HepG2 (cell line): ENCODE measurements around the gene UBR1. TPM values are rescaled to one million over a fixed set of nuclear protein-coding genes. Genes with fewer than 3 reads are reported as not detected.

ENCODE experiments used
- ATAC-seq: fragments of 200-7000 bp; cut with Tn5 transposase; 3 replicates; pipeline ENCODE4 v1.9.1; 2020; ENCODE audit warnings: mild to moderate bottlenecking, moderate library complexity
- BruUV-seq: library from RNA; stranded (reverse); fragments of 400-500 nt; replicated peaks from 2 replicates; lab custom pipeline; 2021; lab: Mats Ljungman, UMichigan
- CTCF ChIA-PET: fragments of 300-600 bp; formaldehyde crosslinking; extraction: SDS; loops from one replicate; lab custom pipeline; 2021; ENCODE audit warnings: low total read pairs, inconsistent platforms, low intra/inter-chr PET ratio; lab: Yijun Ruan, JAX
- POLR2A ChIA-PET: fragments of 350-600 bp; sonication (Branson Sonifier 250); formaldehyde crosslinking; loops from one replicate; lab custom pipeline; 2020; ENCODE audit warnings: antibody characterized with exemption, inconsistent platforms; lab: Yijun Ruan, JAX
- DNase-seq: peaks from one replicate; pipeline ENCODE4 v3.0.0-alpha.2; 2015; ENCODE audit warnings: low spot score
- FAIRE-seq: peaks from 3 replicates; lab custom pipeline; 2011; peaks lifted over from hg19 to GRCh38; lab: Jason Lieb, UNC
- H2AFZ ChIP-seq: one replicate; pipeline ENCODE4 v1.6.1; 2011; ENCODE audit warnings: low read length, inconsistent platforms
- H3K27ac ChIP-seq: fragments of 300-600 bp; 3 replicates; pipeline ENCODE4 v1.8.0; 2011; ENCODE audit warnings: mixed run types, mild to moderate bottlenecking, mixed read lengths, low read length, inconsistent platforms; ENCODE audit not compliant: insufficient read depth; ENCODE audit errors: extremely low read length
- H3K27me3 ChIP-seq, 2 experiments: fragments of 200-600 bp in 1 of 2; 2 replicates in 1 of 2; 3 replicates in 1 of 2; pipeline versions ENCODE4 v1.6.0 to v1.8.0; 2011; ENCODE audit warnings: low read length in 2 of 2, mild to moderate bottlenecking in 2 of 2, moderate library complexity in 2 of 2, inconsistent platforms in 1 of 2; ENCODE audit not compliant: insufficient read depth in 2 of 2, control insufficient read depth in 1 of 2
- H3K36me3 ChIP-seq, 2 experiments: fragments of 200-600 bp in 1 of 2; replicated peaks in 1 of 2; 2 replicates in 1 of 2; 3 replicates in 1 of 2; pipeline versions ENCODE4 v1.5.1 to v1.8.0; 2011; ENCODE audit warnings: low read length in 2 of 2, inconsistent platforms in 1 of 2; ENCODE audit not compliant: insufficient read depth in 2 of 2, control insufficient read depth in 1 of 2
- H3K4me1 ChIP-seq: 2 replicates; pipeline ENCODE4 v1.5.1; 2012; ENCODE audit warnings: low read length, inconsistent platforms; ENCODE audit not compliant: insufficient read depth
- H3K4me2 ChIP-seq: 2 replicates; pipeline ENCODE4 v1.6.0; 2011; ENCODE audit warnings: low read depth, low read length, inconsistent platforms
- H3K4me3 ChIP-seq, 3 experiments: fragments of 200-600 bp in 1 of 3; sonication (generic), shearing (Covaris generic) in 1 of 3; replicated peaks in 1 of 3; 2 replicates each; pipeline ENCODE4 v1.5.1; 2011 to 2016; ENCODE audit warnings: low read length in 3 of 3, inconsistent platforms in 2 of 3, low read depth in 2 of 3, mild to moderate bottlenecking in 2 of 3, control low read depth in 1 of 3, mixed read lengths in 1 of 3; ENCODE audit not compliant: insufficient read depth in 1 of 3
- H3K79me2 ChIP-seq: one replicate; pipeline ENCODE4 v1.6.1; 2011; ENCODE audit warnings: low read length, inconsistent platforms; ENCODE audit not compliant: insufficient read depth
- H3K9ac ChIP-seq: 2 replicates; pipeline ENCODE4 v1.6.0; 2011; ENCODE audit warnings: mild to moderate bottlenecking, low read depth, low read length, inconsistent platforms; ENCODE audit not compliant: insufficient read depth
- H3K9me3 ChIP-seq: 2 replicates; pipeline ENCODE4 v1.5.1; 2012; ENCODE audit warnings: mild to moderate bottlenecking, low read length
- H4K20me1 ChIP-seq: 2 replicates; pipeline ENCODE4 v1.6.0; 2011; ENCODE audit warnings: inconsistent platforms, mild to moderate bottlenecking, low read length, moderate library complexity; ENCODE audit not compliant: insufficient read depth
- CCDC6 ChIP-seq: sonication (generic); formaldehyde crosslinking; IDR thresholded peaks from 2 replicates; pipeline ENCODE4 v1.8.1; 2022; ENCODE audit warnings: mild to moderate bottlenecking, missing genetic modification reagents, moderate library complexity
- HNRNPLL ChIP-seq: fragments of 200-400 bp; formaldehyde crosslinking; IDR thresholded peaks from 2 replicates; pipeline ENCODE4 v1.6.1; 2017; ENCODE audit warnings: mild to moderate bottlenecking, low read depth, low read length; ENCODE audit not compliant: poor library complexity, severe bottlenecking
- ZMAT5 ChIP-seq: sonication (generic); formaldehyde crosslinking; IDR thresholded peaks from 2 replicates; pipeline ENCODE4 v1.5.0; 2020; ENCODE audit warnings: mild to moderate bottlenecking, low read depth, missing genetic modification reagents, borderline replicate concordance
- WGBS: methylation state at CpG from one replicate; pipeline ENCODE4 v1.1.6; 2017; ENCODE audit warnings: low lambda C conversion rate; 5-methylcytosine and 5-hydroxymethylcytosine counted together
- in situ Hi-C: cut with HindIII; loops from 2 replicates; pipeline ENCODE4 v1.10.0; 2017; ENCODE audit warnings: low pct_unique_long_range_greater_than_20kb; ENCODE audit not compliant: extremely low pct_ligation_motif_present
- intact Hi-C: fragments of 100-400 bp; cut with micrococcal nuclease; formaldehyde crosslinking; loops from one replicate; pipeline ENCODE4 v1.10.0; 2022; ENCODE audit not compliant: unreplicated experiment
- polyA plus RNA-seq, 8 experiments: library from polyadenylated mRNA; depleted of rRNA in 3 of 8; stranded (reverse) in 7 of 8; unstranded in 1 of 8; fragments of >200 nt; fragmentation: Illumina TruSeq in 4 of 8; extraction: Trizol in 4 of 8; gene quantifications; 2 replicates each; pipeline versions ENCODE4 v1.2.1 to v1.2.3, GENCODE V29; 2011 to 2016; ENCODE audit warnings: low read depth in 4 of 8, missing spikeins in 1 of 8, mixed read lengths in 1 of 8; ENCODE audit not compliant: insufficient read depth in 1 of 8
- total RNA-seq, 5 experiments: library from RNA; depleted of rRNA; stranded (reverse); fragments of >200 nt; fragmentation: Illumina TruSeq; extraction: Trizol; gene quantifications; 2 replicates each; pipeline ENCODE4 v1.2.3, GENCODE V29; 2016; ENCODE audit warnings: low read depth in 1 of 5
- TF ChIP-seq, protein P1 (sequence below): sonication (generic); formaldehyde crosslinking; IDR thresholded peaks from 2 replicates; pipeline ENCODE4 v1.4.0; 2020; ENCODE audit warnings: missing genetic modification reagents, mild to moderate bottlenecking, borderline replicate concordance

UBR1 gene
- total and polyA plus RNA-seq, 2 of the 13 experiments (the other 11 are each of a cell fraction or from before 2014, with no cell fraction given) = 6.4 to 18.0 TPM

DNA sequence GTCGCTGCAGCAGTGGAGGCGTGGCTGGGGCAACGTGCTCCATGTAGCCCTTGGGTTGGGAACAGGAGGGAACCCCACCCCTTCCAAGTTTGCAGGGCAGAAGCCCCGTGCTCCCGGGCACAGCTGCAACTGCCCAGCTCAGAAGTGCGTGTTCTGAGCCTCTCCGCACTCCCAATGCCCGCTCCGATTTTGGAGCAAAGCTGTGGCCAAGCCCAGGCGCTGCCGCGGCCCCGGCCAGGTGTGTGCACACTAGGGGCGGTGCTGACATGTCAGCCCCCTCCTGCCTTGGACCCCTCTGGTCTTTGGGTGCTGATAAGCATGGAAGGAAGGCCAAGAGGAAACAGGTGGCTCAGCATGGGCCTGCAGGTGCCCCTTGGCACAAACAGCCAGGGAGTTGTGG lies 97.7 kb downstream of the UBR1 start:
- FAIRE-seq = no peak
- ChIA-PET CTCF (no interaction called here), POLR2A (no interaction called here)
- TF ChIP-seq, protein P1, sequence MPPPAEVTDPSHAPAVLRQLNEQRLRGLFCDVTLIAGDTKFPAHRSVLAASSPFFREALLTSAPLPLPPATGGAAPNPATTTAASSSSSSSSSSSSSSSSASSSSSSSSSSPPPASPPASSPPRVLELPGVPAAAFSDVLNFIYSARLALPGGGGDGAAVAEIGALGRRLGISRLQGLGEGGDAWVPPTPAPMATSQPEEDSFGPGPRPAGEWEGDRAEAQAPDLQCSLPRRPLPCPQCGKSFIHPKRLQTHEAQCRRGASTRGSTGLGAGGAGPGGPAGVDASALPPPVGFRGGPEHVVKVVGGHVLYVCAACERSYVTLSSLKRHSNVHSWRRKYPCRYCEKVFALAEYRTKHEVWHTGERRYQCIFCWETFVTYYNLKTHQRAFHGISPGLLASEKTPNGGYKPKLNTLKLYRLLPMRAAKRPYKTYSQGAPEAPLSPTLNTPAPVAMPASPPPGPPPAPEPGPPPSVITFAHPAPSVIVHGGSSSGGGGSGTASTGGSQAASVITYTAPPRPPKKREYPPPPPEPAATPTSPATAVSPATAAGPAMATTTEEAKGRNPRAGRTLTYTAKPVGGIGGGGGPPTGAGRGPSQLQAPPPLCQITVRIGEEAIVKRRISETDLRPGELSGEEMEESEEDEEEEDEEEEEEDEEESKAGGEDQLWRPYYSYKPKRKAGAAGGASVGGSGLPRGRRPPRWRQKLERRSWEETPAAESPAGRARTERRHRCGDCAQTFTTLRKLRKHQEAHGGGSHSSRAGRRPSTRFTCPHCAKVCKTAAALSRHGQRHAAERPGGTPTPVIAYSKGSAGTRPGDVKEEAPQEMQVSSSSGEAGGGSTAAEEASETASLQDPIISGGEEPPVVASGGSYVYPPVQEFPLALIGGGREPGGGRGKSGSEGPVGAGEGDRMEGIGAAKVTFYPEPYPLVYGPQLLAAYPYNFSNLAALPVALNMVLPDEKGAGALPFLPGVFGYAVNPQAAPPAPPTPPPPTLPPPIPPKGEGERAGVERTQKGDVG (CRISPR knock-in tag) = no peak
- peak; percentile 20 for TF ChIP-seq HNRNPLL
- BruUV-seq = no TSS peak
- Histone ChIP-seq H3K4me2 (no peak overlapping the region), H3K27ac (no peak overlapping the region), H3K4me1 (no peaks in the 10 kb centered on the region), H3K36me3 (peaks cover 4 to 23% of the 10 kb centered on the region in 2 experiments; a peak in 3 of 5 replicates), H2AFZ (no peak overlapping the region), H3K4me3 (no peak overlapping the region), H3K27me3 (no peaks in the 10 kb centered on the region), H3K9ac (no peak overlapping the region), H4K20me1 (no peaks in the 10 kb centered on the region), H3K79me2 (no peaks in the 10 kb centered on the region), H3K9me3 (no peaks in the 10 kb centered on the region)
- 97% methylated on average over 12 of the region's 14 CpGs for WGBS
- ATAC-seq = no peak
- in situ Hi-C loops (no loop called here), intact Hi-C loops (no loop called here)
- DNase-seq = no peak

- peaks cover 4 to 23% of the 10 kb centered on the region in 2 experiments; a peak in 3 of 5 replicates for H3K36me3 ChIP-seq
- intact Hi-C loops = no loop called here
- no peaks in the 10 kb centered on the region for H3K79me2 ChIP-seq
- FAIRE-seq (no peak), ATAC-seq (no peak), DNase-seq (no peak)
- no peaks in the 10 kb centered on the region for H3K4me1 ChIP-seq
- no peak overlapping the region for H3K9ac ChIP-seq
- H2AFZ ChIP-seq = no peak overlapping the region
- H3K27ac ChIP-seq = no peak overlapping the region
- no peak overlapping the region for H3K4me3 ChIP-seq
- ChIA-PET CTCF (no interaction called here), POLR2A (no interaction called here)
- no peaks in the 10 kb centered on the region for H3K27me3 ChIP-seq
- in situ Hi-C loops = no loop called here
- TF ChIP-seq CCDC6 = no peak
- TF ChIP-seq ZMAT5 (CRISPR knock-in tag) = no peak
- WGBS = 98% methylated on average over 1 of the region's 1 CpG
- no peaks in the 10 kb centered on the region for H3K9me3 ChIP-seq
- H4K20me1 ChIP-seq = no peaks in the 10 kb centered on the region
- no TSS peak for BruUV-seq
- H3K4me2 ChIP-seq = no peak overlapping the region
Measured at GRCh38 chr15:43007551-43007950, 98.3 kb downstream of the UBR1 start.
